Activated T-cell treated with anti-CD3 and anti-CD28 coated beads, Interleukin-2, amount 50 U/mL, for 24 hours (primary cell): ENCODE data around the gene EIF5.

Experiments
- DNase-seq: peaks from one replicate; pipeline ENCODE4 v3.0.0-alpha.2; 2020
- H3K27ac Mint-ChIP-seq: 2 replicates; pipeline ENCODE4 v1.8.0; 2020; ENCODE audit warnings: mild to moderate bottlenecking, mixed read lengths
- H3K27me3 Mint-ChIP-seq: 2 replicates; pipeline ENCODE4 v1.8.0; 2020; ENCODE audit warnings: mixed read lengths
- H3K36me3 Mint-ChIP-seq: 2 replicates; pipeline ENCODE4 v1.8.0; 2020; ENCODE audit warnings: low read depth, mixed read lengths
- H3K4me1 Mint-ChIP-seq: 2 replicates; pipeline ENCODE4 v1.8.0; 2020; ENCODE audit warnings: low read depth, mixed read lengths
- H3K4me3 Mint-ChIP-seq: 2 replicates; pipeline ENCODE4 v1.8.0; 2020; ENCODE audit warnings: mild to moderate bottlenecking, moderate library complexity, mixed read lengths
- H3K9me3 Mint-ChIP-seq: 2 replicates; pipeline ENCODE4 v1.8.0; 2020; ENCODE audit warnings: mixed read lengths

Gene EIF5

GRCh38 chr14:103317251-103317650 is 16.8 kb upstream of the EIF5 start:
- no peak overlapping the region for H3K4me3 Mint-ChIP-seq
- no peaks in the 10 kb centered on the region for H3K36me3 Mint-ChIP-seq
- no peaks in the 10 kb centered on the region for H3K9me3 Mint-ChIP-seq
- H3K27me3 Mint-ChIP-seq, result peaks cover 31% of the 10 kb centered on the region
- DNase-seq, result no peak
- H3K27ac Mint-ChIP-seq, result no peak overlapping the region
- H3K4me1 Mint-ChIP-seq, result no peaks in the 10 kb centered on the region

DNA sequence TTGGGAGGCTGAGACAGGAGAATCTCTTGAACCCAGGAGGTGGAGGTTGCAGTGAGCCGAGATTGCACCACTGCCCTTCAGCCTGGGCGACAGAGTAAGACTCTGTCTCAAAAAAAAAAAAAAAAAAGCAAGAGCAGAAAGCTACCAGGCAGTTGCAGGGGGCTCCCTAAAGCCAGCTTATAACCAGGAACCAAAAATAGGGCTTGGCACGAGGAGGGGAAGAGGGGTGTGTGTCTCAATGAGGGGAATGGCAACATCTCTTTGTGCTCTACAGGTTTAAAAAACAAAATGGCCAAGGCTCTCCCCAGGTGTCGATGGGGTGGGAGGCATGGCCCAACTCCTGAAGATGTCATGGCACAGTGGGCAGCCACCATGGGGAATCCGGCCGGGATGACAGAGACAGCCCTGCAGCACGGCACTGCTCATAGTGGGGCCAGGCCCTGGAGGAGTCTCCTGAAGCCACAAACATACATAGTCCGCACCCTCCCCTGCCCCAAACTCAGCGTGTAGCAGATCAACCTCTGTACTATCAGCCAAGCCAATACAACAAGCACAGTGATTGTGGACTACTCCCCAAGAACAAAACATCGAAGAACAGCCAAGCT is 16.0 kb upstream of the EIF5 start:
- no peaks in the 10 kb centered on the region for H3K4me1 Mint-ChIP-seq
- H3K9me3 Mint-ChIP-seq, result no peaks in the 10 kb centered on the region
- no peaks in the 10 kb centered on the region for H3K36me3 Mint-ChIP-seq
- H3K4me3 Mint-ChIP-seq, result no peak overlapping the region
- H3K27ac Mint-ChIP-seq, result no peak overlapping the region
- no peak for DNase-seq
- peaks cover 34% of the 10 kb centered on the region for H3K27me3 Mint-ChIP-seq

GRCh38 chr14:103318750-103319419 is 15.2 kb upstream of the EIF5 start:
- Mint-ChIP-seq H3K36me3 (no peaks in the 10 kb centered on the region), H3K27ac (no peak overlapping the region)

DNA sequence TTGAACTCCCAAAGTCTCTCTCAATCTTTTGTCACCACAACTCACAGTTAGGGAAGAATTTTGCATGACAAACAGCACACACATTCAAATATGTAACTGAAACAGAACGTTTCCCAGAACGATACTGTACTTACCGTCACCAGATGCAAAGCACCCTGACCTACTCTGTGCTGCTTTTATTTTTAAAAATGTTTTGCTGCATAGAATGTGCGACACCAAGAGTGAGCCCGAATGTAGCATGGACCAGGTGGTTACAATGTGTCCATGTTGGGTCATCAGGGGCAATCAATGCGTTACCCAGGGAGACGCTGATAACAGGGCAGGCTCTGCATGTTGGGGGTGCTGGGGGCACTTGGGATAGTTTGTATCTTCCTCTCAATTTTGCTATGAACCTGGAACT is 14.6 kb upstream of the EIF5 start:
- Mint-ChIP-seq H3K9me3 (no peaks in the 10 kb centered on the region), H3K27me3 (peaks cover 34% of the 10 kb centered on the region), H3K36me3 (no peaks in the 10 kb centered on the region), H3K27ac (no peak overlapping the region), H3K4me3 (no peak overlapping the region), H3K4me1 (no peaks in the 10 kb centered on the region)
- no peak for DNase-seq

More at GRCh38 chr14:103318750-103319419, 15.2 kb upstream of the EIF5 start:
- H3K4me1 Mint-ChIP-seq, result no peaks in the 10 kb centered on the region
- no peak overlapping the region for H3K4me3 Mint-ChIP-seq
- DNase-seq, result no peak
- no peaks in the 10 kb centered on the region for H3K9me3 Mint-ChIP-seq
- peaks cover 34% of the 10 kb centered on the region for H3K27me3 Mint-ChIP-seq

- H3K4me3 Mint-ChIP-seq, result no peak overlapping the region
- no peak for DNase-seq
- no peaks in the 10 kb centered on the region for H3K4me1 Mint-ChIP-seq
- peaks cover 3% of the 10 kb centered on the region for H3K27me3 Mint-ChIP-seq
- H3K27ac Mint-ChIP-seq, result no peak overlapping the region
- H3K36me3 Mint-ChIP-seq, result no peaks in the 10 kb centered on the region
- H3K9me3 Mint-ChIP-seq, result no peaks in the 10 kb centered on the region
Observed at GRCh38 chr14:103326078-103326477, 8.0 kb upstream of the EIF5 start.

- Mint-ChIP-seq H3K4me1 (peaks cover 16% of the 10 kb centered on the region), H3K9me3 (no peaks in the 10 kb centered on the region), H3K27ac (no peak overlapping the region), H3K27me3 (no peaks in the 10 kb centered on the region), H3K36me3 (peaks cover 10% of the 10 kb centered on the region), H3K4me3 (no peak overlapping the region)
- no peak for DNase-seq
Observed at GRCh38 chr14:103328941-103329340, 5.1 kb upstream of the EIF5 start.

- H3K4me3 Mint-ChIP-seq, result no peak overlapping the region
- H3K9me3 Mint-ChIP-seq, result no peaks in the 10 kb centered on the region
- DNase-seq, result no peak
- H3K27ac Mint-ChIP-seq, result no peak overlapping the region
- H3K36me3 Mint-ChIP-seq, result peaks cover 11% of the 10 kb centered on the region
- H3K4me1 Mint-ChIP-seq, result peaks cover 16% of the 10 kb centered on the region
- no peaks in the 10 kb centered on the region for H3K27me3 Mint-ChIP-seq
Observed at GRCh38 chr14:103329401-103330347, 4.4 kb upstream of the EIF5 start.

DNA sequence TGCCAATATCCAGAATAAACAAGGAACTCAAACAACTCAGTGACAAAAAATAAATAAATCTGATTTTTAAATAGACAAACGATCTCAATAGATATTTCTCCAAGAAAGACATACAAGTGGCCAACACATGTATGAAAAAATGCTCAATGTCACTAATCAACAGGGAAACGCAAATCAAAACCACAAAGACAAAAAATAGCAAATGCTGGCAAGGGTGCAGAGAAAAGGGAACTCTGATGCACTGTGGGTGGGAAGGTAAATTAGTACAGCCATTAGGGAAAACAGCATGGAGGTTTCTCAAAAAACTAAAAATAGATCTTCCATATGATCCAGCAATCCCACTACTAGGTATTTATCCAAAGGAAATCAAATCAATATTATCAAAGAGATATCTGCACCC is 3.5 kb upstream of the EIF5 start:
- no peak overlapping the region for H3K4me3 Mint-ChIP-seq
- no peak overlapping the region for H3K27ac Mint-ChIP-seq

GRCh38 chr14:103332143-103332919 is 1.7 kb upstream of the EIF5 start:
- H3K36me3 Mint-ChIP-seq, result peaks cover 35% of the 10 kb centered on the region
- DNase-seq, result no peak
- H3K27ac Mint-ChIP-seq, result peak overlapping the region; percentile 98
- H3K4me1 Mint-ChIP-seq, result peaks cover 37% of the 10 kb centered on the region
- no peaks in the 10 kb centered on the region for H3K9me3 Mint-ChIP-seq
- H3K27me3 Mint-ChIP-seq, result no peaks in the 10 kb centered on the region
- peak overlapping the region; percentile 93 for H3K4me3 Mint-ChIP-seq

More for the DNA sequence above, 3.5 kb upstream of the EIF5 start:
- no peaks in the 10 kb centered on the region for H3K27me3 Mint-ChIP-seq
- peaks cover 19% of the 10 kb centered on the region for H3K4me1 Mint-ChIP-seq
- no peak for DNase-seq
- no peaks in the 10 kb centered on the region for H3K9me3 Mint-ChIP-seq
- H3K36me3 Mint-ChIP-seq, result peaks cover 18% of the 10 kb centered on the region

GRCh38 chr14:103334644-103335622 is 896 bp downstream of the EIF5 start:
- Mint-ChIP-seq H3K27me3 (no peaks in the 10 kb centered on the region), H3K27ac (peak overlapping the region; percentile 98), H3K4me3 (peak overlapping the region; percentile 93), H3K9me3 (no peaks in the 10 kb centered on the region), H3K36me3 (peaks cover 62% of the 10 kb centered on the region), H3K4me1 (peaks cover 60% of the 10 kb centered on the region)
- DNase-seq, result peak; percentile 89

DNA sequence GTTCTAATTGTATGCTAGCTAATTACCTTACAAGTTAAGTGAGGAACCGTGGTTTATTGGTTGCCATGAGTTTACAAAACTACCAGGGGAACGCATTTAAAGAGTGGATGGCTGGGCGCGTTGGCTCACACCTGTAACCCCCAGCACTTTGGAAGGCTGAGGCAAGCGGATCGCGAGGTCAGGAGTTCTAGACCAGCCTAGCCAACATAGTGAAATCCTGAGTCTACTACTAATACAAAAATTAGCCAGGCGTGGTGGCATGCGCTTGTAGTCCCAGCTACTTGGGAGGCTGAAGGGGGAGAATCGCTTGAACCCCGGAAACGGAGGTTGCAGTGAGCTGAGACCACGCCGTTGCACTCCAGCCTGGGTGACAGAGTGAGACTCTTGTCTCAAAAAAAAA is 2.2 kb downstream of the EIF5 start:
- H3K4me3 Mint-ChIP-seq, result peak overlapping the region; percentile 93
- no peak for DNase-seq
- peak overlapping the region; percentile 98 for H3K27ac Mint-ChIP-seq
- H3K9me3 Mint-ChIP-seq, result no peaks in the 10 kb centered on the region
- H3K36me3 Mint-ChIP-seq, result peaks cover 74% of the 10 kb centered on the region
- no peaks in the 10 kb centered on the region for H3K27me3 Mint-ChIP-seq
- H3K4me1 Mint-ChIP-seq, result peaks cover 70% of the 10 kb centered on the region

DNA sequence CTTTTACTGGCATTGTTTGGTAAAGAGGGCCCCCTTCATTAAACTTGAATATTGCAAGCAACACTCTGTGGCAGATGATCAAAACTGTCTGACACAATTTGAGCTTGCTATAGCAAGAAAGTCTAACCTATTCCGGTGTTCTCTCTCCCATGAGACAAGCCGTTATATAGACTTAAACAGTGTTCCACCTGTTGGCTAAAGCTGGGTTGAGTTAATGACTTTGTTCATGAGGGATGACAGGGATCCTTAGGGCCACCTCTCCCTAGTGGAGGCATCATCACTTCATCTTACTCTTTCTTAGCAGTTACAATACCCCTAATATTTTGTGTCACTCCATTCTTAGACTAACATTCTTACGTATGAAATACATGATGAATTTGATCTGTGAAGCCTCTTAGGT is 3.8 kb downstream of the EIF5 start:
- Mint-ChIP-seq H3K9me3 (no peaks in the 10 kb centered on the region), H3K4me3 (peak overlapping the region; percentile 15), H3K27ac (peak overlapping the region; percentile 98), H3K27me3 (no peaks in the 10 kb centered on the region), H3K36me3 (peaks cover 87% of the 10 kb centered on the region), H3K4me1 (peaks cover 64% of the 10 kb centered on the region)
- no peak for DNase-seq

- peak overlapping the region; percentile 98 for H3K27ac Mint-ChIP-seq
- H3K4me1 Mint-ChIP-seq, result peaks cover 62% of the 10 kb centered on the region
- no peak for DNase-seq
Observed at GRCh38 chr14:103339561-103339960, 5.5 kb downstream of the EIF5 start.

More at GRCh38 chr14:103339561-103339960, 5.5 kb downstream of the EIF5 start:
- Mint-ChIP-seq H3K4me3 (no peak overlapping the region), H3K9me3 (no peaks in the 10 kb centered on the region), H3K36me3 (peaks cover 97% of the 10 kb centered on the region), H3K27me3 (no peaks in the 10 kb centered on the region)
